Measurements from ENCODE around the gene CSF3R. TPM values are rescaled to one million over a fixed set of nuclear protein-coding genes. Genes with fewer than 3 reads are reported as not detected.

CSF3R gene
- total and polyA plus RNA-seq, 2 of the 4 experiments (the other 2 are of a cell fraction) = not detected

DNA sequence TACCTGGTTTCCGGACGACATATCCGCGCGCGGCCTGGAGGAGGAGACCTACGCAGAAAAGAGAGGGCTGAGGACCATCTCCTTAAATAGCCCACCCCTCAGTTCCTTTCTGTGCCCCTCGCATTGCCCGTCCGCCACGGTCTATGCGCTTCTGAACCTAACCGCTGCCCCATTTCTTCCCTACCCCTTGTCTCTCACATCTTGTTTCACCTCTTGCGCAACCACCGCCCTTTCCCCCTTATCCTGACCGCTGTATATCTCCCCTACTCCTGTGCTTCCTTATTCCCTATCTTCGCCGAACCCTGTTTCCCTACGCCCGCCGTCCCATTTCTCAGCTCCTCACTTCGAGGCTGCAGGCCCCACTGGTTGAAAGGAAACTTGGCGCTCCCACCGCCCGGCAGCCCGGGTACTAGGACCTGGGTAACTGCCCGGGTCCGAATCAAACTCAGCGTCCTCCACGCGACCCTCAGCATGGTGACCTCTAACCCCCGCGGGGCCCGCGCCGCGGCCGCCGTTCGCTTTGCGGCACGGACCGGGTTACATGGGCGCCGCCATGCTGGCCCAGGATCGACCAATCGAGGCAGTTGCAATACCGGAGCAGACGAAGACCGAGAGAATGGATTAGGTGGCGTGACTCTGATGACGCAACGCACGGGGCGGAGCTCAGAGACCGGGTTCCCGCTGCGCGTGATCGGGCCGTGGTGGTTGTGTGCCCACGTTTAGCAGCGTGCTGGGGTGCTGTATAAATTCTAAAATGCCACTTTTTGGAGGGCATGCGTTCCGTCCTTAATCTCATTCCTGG is 18.7 kb downstream of the CSF3R start, which contains the start of gene MRPS15 (continued):
- peak; percentile 98 for TF ChIP-seq BHLHE40 (IDR thresholded peaks at IDR 0.05; ENCODE audit: low read depth, low read length)
- peak; percentile 71 for TF ChIP-seq FOS (IDR thresholded peaks at IDR 0.05; ENCODE audit: low read depth, low read length)

DNA sequence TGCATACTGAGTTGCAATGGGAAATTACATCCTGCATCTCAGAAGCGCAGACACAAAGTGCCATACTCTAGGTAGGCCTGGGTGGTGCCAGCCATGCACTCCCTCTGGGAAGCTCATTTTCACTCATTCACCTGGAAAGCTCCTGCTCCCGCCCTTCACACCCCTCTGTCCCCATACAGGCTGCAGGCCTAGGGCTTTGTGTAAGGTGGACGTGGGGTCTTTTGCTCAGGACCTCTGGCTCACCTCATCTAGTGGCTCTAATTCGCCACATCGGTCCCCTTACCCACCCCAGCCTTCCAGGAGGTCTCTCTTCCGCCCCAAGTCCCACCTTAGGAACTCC is 19.3 kb downstream of the CSF3R start:
- H2AFZ ChIP-seq (replicated peaks; ENCODE audit: low read length, poor library complexity) = peak overlapping the region; percentile 90
- H3K27me3 ChIP-seq (ENCODE audit: control insufficient read depth, insufficient read depth, low read length) = no peaks in the 10 kb centered on the region
- H3K9me3 ChIP-seq (ENCODE audit: control insufficient read depth, insufficient read depth, low read length) = no peaks in the 10 kb centered on the region
- H3K56ac ChIP-seq (ENCODE audit: extremely low read depth, insufficient read depth, low read length) = 0 out of 2 replicates have a peak overlapping the region, but pooled peaks have one; percentile 71
- H4K91ac ChIP-seq (ENCODE audit: insufficient read depth, low read depth, low read length) = no peak overlapping the region
- no peak overlapping the region for H2BK120ac ChIP-seq (ENCODE audit: low read depth, low read length)
- H3K79me1 ChIP-seq (ENCODE audit: low read depth in 1 of 2, low read length in 2 of 2) = peaks cover 13 to 26% of the 10 kb centered on the region in 2 experiments; a peak in 3 of 4 replicates
- H3K18ac ChIP-seq (ENCODE audit: low read depth, low read length) = no peak overlapping the region
- no peak overlapping the region for H2BK20ac ChIP-seq (ENCODE audit: low read depth, low read length)
- BruUV-seq (replicated peaks) = no TSS peak
- H3K27ac ChIP-seq (ENCODE audit: insufficient read depth, low read length) = peak overlapping the region; percentile 81
- ChIA-PET CTCF (no interaction called here), POLR2A (ENCODE audit: unreplicated experiment) (no interaction called here)
- peak overlapping the region; percentile 92 for H2AK9ac ChIP-seq (replicated peaks; ENCODE audit: low read depth, low read length, poor library complexity)
- dilution Hi-C loops (cut with HindIII; ENCODE audit: low sequenced_read_pairs, unreplicated experiment) = no loop called here
- peak overlapping the region; percentile 69; the same call in 1 of the 2 replicates for H3K23ac ChIP-seq (ENCODE audit: low read depth, low read length)
- H2AK5ac ChIP-seq (ENCODE audit: low read depth, low read length) = peak overlapping the region; percentile 95
- peak overlapping the region; percentile 95 for H3K4me2 ChIP-seq (ENCODE audit: low read depth, low read length)
- no peak overlapping the region for H2BK5ac ChIP-seq (ENCODE audit: low read depth, low read length, poor library complexity, severe bottlenecking)
- intact Hi-C loops (cut with micrococcal nuclease) = no loop called here
- WGBS, 2 experiments (ENCODE audit: extremely low coverage in 2 of 2, insufficient read length in 1 of 2) = no CpG with 5 or more reads among the region's 6 CpGs
- H3K4ac ChIP-seq (ENCODE audit: low read depth, low read length) = peak overlapping the region; percentile 86
- peak overlapping the region; percentile 59; the same call in 1 of the 2 replicates for H3K14ac ChIP-seq (replicated peaks; ENCODE audit: low read depth, low read length)
- peaks cover 11% of the 10 kb centered on the region for H3K9me1 ChIP-seq (ENCODE audit: insufficient read depth, low read length)
- H2BK15ac ChIP-seq (ENCODE audit: low read depth, low read length) = no peak overlapping the region
- H3K4me1 ChIP-seq (ENCODE audit: control insufficient read depth, insufficient read depth, low read length) = peaks cover 6% of the 10 kb centered on the region
- H4K8ac ChIP-seq (ENCODE audit: low read depth in 2 of 2, low read length in 2 of 2) = peak overlapping the region; percentile 89 to 94; a peak in 3 of 4 replicates
- in situ Hi-C loops (cut with MboI; ENCODE audit: low sequenced_read_pairs) = loop anchor here (25.0 kb wide), 1 partner anchor 1549 kb away; the partner anchor contains the start of genes FHL3 and UTP11
- peaks cover 28% of the 10 kb centered on the region for H3K36me3 ChIP-seq (ENCODE audit: control insufficient read depth, insufficient read depth, low read length)
- ATAC-seq (ENCODE audit: low read depth) (no peak), DNase-seq (no peak)
- peak overlapping the region; percentile 94 for H3K9ac ChIP-seq (ENCODE audit: low read depth, low read length)
- no peaks in the 10 kb centered on the region for H4K20me1 ChIP-seq (ENCODE audit: insufficient read depth, low read length)
- H3K4me3 ChIP-seq (ENCODE audit: insufficient read depth, low read depth, low read length) = peak overlapping the region; percentile 90
- peak overlapping the region; percentile 90 for H4K5ac ChIP-seq (ENCODE audit: low read depth, low read length)
- no peak for TF ChIP-seq RFX5 (IDR thresholded peaks at IDR 0.05; ENCODE audit: low read depth, low read length)
- TF ChIP-seq, protein P1, sequence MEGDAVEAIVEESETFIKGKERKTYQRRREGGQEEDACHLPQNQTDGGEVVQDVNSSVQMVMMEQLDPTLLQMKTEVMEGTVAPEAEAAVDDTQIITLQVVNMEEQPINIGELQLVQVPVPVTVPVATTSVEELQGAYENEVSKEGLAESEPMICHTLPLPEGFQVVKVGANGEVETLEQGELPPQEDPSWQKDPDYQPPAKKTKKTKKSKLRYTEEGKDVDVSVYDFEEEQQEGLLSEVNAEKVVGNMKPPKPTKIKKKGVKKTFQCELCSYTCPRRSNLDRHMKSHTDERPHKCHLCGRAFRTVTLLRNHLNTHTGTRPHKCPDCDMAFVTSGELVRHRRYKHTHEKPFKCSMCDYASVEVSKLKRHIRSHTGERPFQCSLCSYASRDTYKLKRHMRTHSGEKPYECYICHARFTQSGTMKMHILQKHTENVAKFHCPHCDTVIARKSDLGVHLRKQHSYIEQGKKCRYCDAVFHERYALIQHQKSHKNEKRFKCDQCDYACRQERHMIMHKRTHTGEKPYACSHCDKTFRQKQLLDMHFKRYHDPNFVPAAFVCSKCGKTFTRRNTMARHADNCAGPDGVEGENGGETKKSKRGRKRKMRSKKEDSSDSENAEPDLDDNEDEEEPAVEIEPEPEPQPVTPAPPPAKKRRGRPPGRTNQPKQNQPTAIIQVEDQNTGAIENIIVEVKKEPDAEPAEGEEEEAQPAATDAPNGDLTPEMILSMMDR (conservative IDR thresholded peaks at IDR 0.05; ENCODE audit: low read depth, low read length) = no peak
- no peak for TF ChIP-seq BHLHE40 (IDR thresholded peaks at IDR 0.05; ENCODE audit: low read depth, low read length)
- no peak for TF ChIP-seq POLR2A (IDR thresholded peaks at IDR 0.05; ENCODE audit: low read depth, low read length)
- TF ChIP-seq CHD1 (IDR thresholded peaks at IDR 0.05; ENCODE audit: low read depth, low read length) = no peak
- no peak for TF ChIP-seq CEBPB (IDR thresholded peaks at IDR 0.05; ENCODE audit: low read depth, low read length)
- TF ChIP-seq RAD21 (IDR thresholded peaks at IDR 0.05; ENCODE audit: low read length) = no peak
- TF ChIP-seq MAFK (IDR thresholded peaks at IDR 0.05; ENCODE audit: low read depth, low read length) = no peak
- no peak for TF ChIP-seq MXI1 (IDR thresholded peaks at IDR 0.05; ENCODE audit: borderline replicate concordance, low read depth, low read length)
- no peak for TF ChIP-seq MAZ (IDR thresholded peaks at IDR 0.05; ENCODE audit: borderline replicate concordance, low read depth, low read length)
- no peak for TF ChIP-seq RCOR1 (IDR thresholded peaks at IDR 0.05; ENCODE audit: insufficient replicate concordance, low read length)
- TF ChIP-seq NFE2L2 (IDR thresholded peaks at IDR 0.05; ENCODE audit: low read depth, low read length) = no peak
- TF ChIP-seq, protein P2, sequence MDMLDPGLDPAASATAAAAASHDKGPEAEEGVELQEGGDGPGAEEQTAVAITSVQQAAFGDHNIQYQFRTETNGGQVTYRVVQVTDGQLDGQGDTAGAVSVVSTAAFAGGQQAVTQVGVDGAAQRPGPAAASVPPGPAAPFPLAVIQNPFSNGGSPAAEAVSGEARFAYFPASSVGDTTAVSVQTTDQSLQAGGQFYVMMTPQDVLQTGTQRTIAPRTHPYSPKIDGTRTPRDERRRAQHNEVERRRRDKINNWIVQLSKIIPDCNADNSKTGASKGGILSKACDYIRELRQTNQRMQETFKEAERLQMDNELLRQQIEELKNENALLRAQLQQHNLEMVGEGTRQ (IDR thresholded peaks at IDR 0.05; ENCODE audit: low read depth, low read length) = no peak

All from IMR-90 (cell line).